Mesendoderm (in vitro differentiated cells): ENCODE measurements around the gene DNMT3A.
A peak's percentile ranks its signal among the peaks of the same experiment; 100 is the strongest.

Experiments used
- DNase-seq: peaks from one replicate; pipeline ENCODE4 v3.0.0; 2013
- H2AK5ac ChIP-seq: 2 replicates; pipeline ENCODE4 v1.6.1; 2013; ENCODE audit warnings: low read length, inconsistent platforms
- H2BK120ac ChIP-seq: 2 replicates; pipeline ENCODE4 v1.6.1; 2013; ENCODE audit warnings: low read depth, mild to moderate bottlenecking, low read length, moderate library complexity, mixed read lengths
- H2BK15ac ChIP-seq: replicated peaks from 2 replicates; pipeline ENCODE4 v1.6.1; 2013; ENCODE audit warnings: low read depth, mild to moderate bottlenecking, moderate library complexity
- H2BK5ac ChIP-seq: 2 replicates; pipeline ENCODE4 v1.6.1; 2013; ENCODE audit warnings: low read length, inconsistent platforms
- H3K18ac ChIP-seq: 2 replicates; pipeline ENCODE4 v1.6.1; 2013; ENCODE audit warnings: mild to moderate bottlenecking, low read length, mixed read lengths
- H3K23ac ChIP-seq: one replicate; pipeline ENCODE4 v1.6.1; 2013; ENCODE audit warnings: low read length
- H3K27ac ChIP-seq: 2 replicates; pipeline ENCODE4 v1.5.1; 2013; ENCODE audit warnings: low read depth, mild to moderate bottlenecking, inconsistent platforms, low read length, moderate library complexity
- H3K27me3 ChIP-seq: 2 replicates; pipeline ENCODE4 v1.6.1; 2013; ENCODE audit warnings: low read length, control low read depth, mild to moderate bottlenecking, inconsistent platforms; ENCODE audit not compliant: insufficient read depth, poor library complexity
- H3K36me3 ChIP-seq: 2 replicates; pipeline ENCODE4 v1.6.1; 2013; ENCODE audit warnings: low read length, inconsistent platforms; ENCODE audit not compliant: control insufficient read depth, insufficient read depth
- H3K4ac ChIP-seq: one replicate; pipeline ENCODE4 v1.6.1; 2013; ENCODE audit warnings: low read depth, mild to moderate bottlenecking, low read length, moderate library complexity
- H3K4me1 ChIP-seq: 2 replicates; pipeline ENCODE4 v1.6.1; 2013; ENCODE audit warnings: low read depth, low read length, inconsistent platforms; ENCODE audit not compliant: control insufficient read depth
- H3K4me2 ChIP-seq: 2 replicates; pipeline ENCODE4 v1.6.1; 2013; ENCODE audit warnings: low read length
- H3K4me3 ChIP-seq: 2 replicates; pipeline ENCODE4 v1.5.1; 2013; ENCODE audit warnings: mild to moderate bottlenecking, low read length
- H3K56ac ChIP-seq: one replicate; pipeline ENCODE4 v1.6.1; 2013; ENCODE audit warnings: low read length
- H3K79me1 ChIP-seq: 2 replicates; pipeline ENCODE4 v1.6.1; 2013; ENCODE audit warnings: low read length, inconsistent platforms
- H3K79me2 ChIP-seq: 2 replicates; pipeline ENCODE4 v1.6.1; 2013; ENCODE audit warnings: mild to moderate bottlenecking, low read length; ENCODE audit not compliant: control insufficient read depth, insufficient read depth
- H3K9ac ChIP-seq: 2 replicates; pipeline ENCODE4 v1.6.1; 2013; ENCODE audit warnings: low read length, inconsistent platforms
- H4K5ac ChIP-seq: one replicate; pipeline ENCODE4 v1.6.1; 2013; ENCODE audit warnings: low read length
- H4K8ac ChIP-seq: one replicate; pipeline ENCODE4 v1.6.1; 2013; ENCODE audit warnings: low read depth, mild to moderate bottlenecking, control low read depth, low read length, moderate library complexity
- WGBS: extraction: QIAGEN DNeasy Blood & Tissue Kit; methylation state at CpG from one replicate; pipeline ENCODE4 v1.1.7; 2013; ENCODE audit warnings: low lambda C conversion rate, missing lambda C conversion rate; ENCODE audit not compliant: insufficient coverage; ENCODE audit errors: extremely low coverage; 5-methylcytosine and 5-hydroxymethylcytosine counted together

Gene DNMT3A

GRCh38 chr2:25283921-25284320 lies 57.8 kb downstream of the DNMT3A start:
- H2BK5ac ChIP-seq, result no peak overlapping the region

GRCh38 chr2:25281941-25282340 lies 59.8 kb downstream of the DNMT3A start:
- Histone ChIP-seq H2BK15ac (no peak overlapping the region), H3K4ac (no peak overlapping the region), H4K8ac (no peak overlapping the region), H3K4me2 (no peak overlapping the region), H3K27me3 (no peaks in the 10 kb centered on the region), H2AK5ac (no peak overlapping the region), H3K36me3 (no peaks in the 10 kb centered on the region), H3K4me3 (no peak overlapping the region), H3K79me2 (no peaks in the 10 kb centered on the region), H3K23ac (no peak overlapping the region), H4K5ac (no peak overlapping the region), H3K9ac (no peak overlapping the region), H3K18ac (no peak overlapping the region), H3K56ac (peak overlapping the region; percentile 47), H3K27ac (no peak overlapping the region), H3K4me1 (peaks cover 5% of the 10 kb centered on the region), H2BK120ac (no peak overlapping the region), H3K79me1 (no peaks in the 10 kb centered on the region), H2BK5ac (no peak overlapping the region)
- no peak for DNase-seq
- no CpG with 5 or more reads among the region's 8 CpGs for WGBS

More at GRCh38 chr2:25283921-25284320, 57.8 kb downstream of the DNMT3A start:
- DNase-seq, result no peak
- H4K8ac ChIP-seq, result no peak overlapping the region
- no peak overlapping the region for H3K4me3 ChIP-seq
- H3K79me2 ChIP-seq, result no peaks in the 10 kb centered on the region
- no CpG with 5 or more reads among the region's 5 CpGs for WGBS
- H2AK5ac ChIP-seq, result no peak overlapping the region
- no peak overlapping the region for H3K27ac ChIP-seq
- H3K27me3 ChIP-seq, result no peaks in the 10 kb centered on the region
- H3K79me1 ChIP-seq, result no peaks in the 10 kb centered on the region
- no peak overlapping the region for H2BK15ac ChIP-seq
- H3K23ac ChIP-seq, result no peak overlapping the region
- no peak overlapping the region for H3K18ac ChIP-seq
- H3K36me3 ChIP-seq, result no peaks in the 10 kb centered on the region
- H4K5ac ChIP-seq, result no peak overlapping the region
- no peak overlapping the region for H3K4ac ChIP-seq
- H3K4me2 ChIP-seq, result no peak overlapping the region
- H3K9ac ChIP-seq, result no peak overlapping the region
- H3K4me1 ChIP-seq, result peaks cover 5% of the 10 kb centered on the region
- peak overlapping the region; percentile 34 for H3K56ac ChIP-seq
- H2BK120ac ChIP-seq, result no peak overlapping the region

- no peaks in the 10 kb centered on the region for H3K79me1 ChIP-seq
- H3K4me2 ChIP-seq, result no peak overlapping the region
- H3K27ac ChIP-seq, result no peak overlapping the region
- H3K36me3 ChIP-seq, result no peaks in the 10 kb centered on the region
- no peak overlapping the region for H3K9ac ChIP-seq
- H2BK15ac ChIP-seq, result no peak overlapping the region
- DNase-seq, result no peak
- no peak overlapping the region for H3K4ac ChIP-seq
- no CpG with 5 or more reads among the region's 5 CpGs for WGBS
- H2BK5ac ChIP-seq, result no peak overlapping the region
- no peak overlapping the region for H4K5ac ChIP-seq
- no peaks in the 10 kb centered on the region for H3K79me2 ChIP-seq
- H3K18ac ChIP-seq, result no peak overlapping the region
- no peak overlapping the region for H3K4me3 ChIP-seq
- H3K27me3 ChIP-seq, result no peaks in the 10 kb centered on the region
- no peak overlapping the region for H4K8ac ChIP-seq
- H3K4me1 ChIP-seq, result peaks cover 8% of the 10 kb centered on the region
- no peak overlapping the region for H2BK120ac ChIP-seq
- H2AK5ac ChIP-seq, result no peak overlapping the region
- peak overlapping the region; percentile 47 for H3K56ac ChIP-seq
- no peak overlapping the region for H3K23ac ChIP-seq
Observed at GRCh38 chr2:25281522-25281921, 60.2 kb downstream of the DNMT3A start.

GRCh38 chr2:25280051-25280687 lies 61.6 kb downstream of the DNMT3A start:
- Histone ChIP-seq H3K18ac (no peak overlapping the region), H3K9ac (no peak overlapping the region), H3K27ac (no peak overlapping the region), H3K4ac (no peak overlapping the region), H2BK15ac (no peak overlapping the region), H2BK120ac (no peak overlapping the region), H4K5ac (no peak overlapping the region), H3K23ac (no peak overlapping the region), H3K79me2 (no peaks in the 10 kb centered on the region), H3K56ac (no peak overlapping the region), H3K36me3 (no peaks in the 10 kb centered on the region), H2BK5ac (no peak overlapping the region), H4K8ac (no peak overlapping the region), H3K4me3 (no peak overlapping the region), H3K79me1 (no peaks in the 10 kb centered on the region), H3K4me1 (peaks cover 5% of the 10 kb centered on the region), H2AK5ac (no peak overlapping the region), H3K27me3 (no peaks in the 10 kb centered on the region), H3K4me2 (no peak overlapping the region)
- no peak for DNase-seq
- no CpG with 5 or more reads among the region's 10 CpGs for WGBS

- H3K4me1 ChIP-seq, result peaks cover 5% of the 10 kb centered on the region
- H3K36me3 ChIP-seq, result no peaks in the 10 kb centered on the region
- H2BK5ac ChIP-seq, result no peak overlapping the region
- H3K9ac ChIP-seq, result no peak overlapping the region
- no peak overlapping the region for H3K27ac ChIP-seq
- no peak overlapping the region for H3K4me3 ChIP-seq
- H3K56ac ChIP-seq, result no peak overlapping the region
- no peaks in the 10 kb centered on the region for H3K79me2 ChIP-seq
- no peak overlapping the region for H4K5ac ChIP-seq
- no peak overlapping the region for H3K4me2 ChIP-seq
- H4K8ac ChIP-seq, result no peak overlapping the region
- H2BK15ac ChIP-seq, result no peak overlapping the region
- no peaks in the 10 kb centered on the region for H3K79me1 ChIP-seq
- no peaks in the 10 kb centered on the region for H3K27me3 ChIP-seq
- H3K23ac ChIP-seq, result no peak overlapping the region
- no peak overlapping the region for H3K4ac ChIP-seq
- no peak overlapping the region for H2BK120ac ChIP-seq
- no peak overlapping the region for H2AK5ac ChIP-seq
- no peak for DNase-seq
- H3K18ac ChIP-seq, result no peak overlapping the region
- WGBS, result no CpG with 5 or more reads among the region's 12 CpGs
Observed at GRCh38 chr2:25279091-25279651, 62.6 kb downstream of the DNMT3A start.
